Transverse colon (tissue), 4 donors: ENCODE measurements around the gene PDIA4. TPM values are rescaled to one million over a fixed set of nuclear protein-coding genes. Genes with fewer than 3 reads are reported as not detected.

Experiments
- DNase-seq: peaks from one replicate; pipeline ENCODE4 v3.0.0-alpha.2; 2019
- H3K27ac ChIP-seq, 4 donors: fragments of 200-600 bp; sonication (generic); 2 replicates each; pipeline ENCODE4 v1.5.1; 2016 to 2018; ENCODE audit warnings: inconsistent platforms in 4 of 4
- H3K27me3 ChIP-seq: fragments of 200-600 bp; sonication (generic); 2 replicates; pipeline ENCODE4 v1.5.1; 2017; ENCODE audit warnings: inconsistent platforms
- H3K36me3 ChIP-seq, 4 donors: fragments of 200-600 bp; sonication (generic); 2 replicates each; pipeline ENCODE4 v1.5.1; 2017 to 2019; ENCODE audit warnings: inconsistent platforms in 4 of 4
- H3K4me1 ChIP-seq, 4 donors: fragments of 200-600 bp; sonication (generic); 2 replicates each; pipeline ENCODE4 v1.5.1; 2017 to 2020; ENCODE audit warnings: inconsistent platforms in 4 of 4
- H3K4me3 ChIP-seq, 4 donors: fragments of 200-600 bp; sonication (generic); 1 replicate in 1 of 4; 2 replicates in 3 of 4; pipeline versions ENCODE4 v1.5.1 to v1.6.1; 2017 to 2019; ENCODE audit warnings: inconsistent platforms in 4 of 4
- H3K9me3 ChIP-seq, 2 donors: fragments of 200-600 bp; sonication (generic); 2 replicates each; pipeline ENCODE4 v1.5.1; 2017 to 2019; ENCODE audit warnings: inconsistent platforms in 2 of 2
- EP300 ChIP-seq: sonication (generic); formaldehyde crosslinking; IDR thresholded peaks from one replicate; pipeline ENCODE4 v1.6.1; 2017; ENCODE audit warnings: antibody characterized with exemption, low read depth
- POLR2A ChIP-seq: fragments of 450-650 bp; IDR thresholded peaks from one replicate; pipeline ENCODE4 v1.6.1; 2016; ENCODE audit warnings: antibody characterized with exemption, mild to moderate bottlenecking, moderate library complexity
- POLR2AphosphoS5 ChIP-seq, 3 donors: sonication (generic); formaldehyde crosslinking; IDR thresholded peaks; one replicate each; pipeline ENCODE4 v1.6.1; 2016; ENCODE audit warnings: antibody characterized with exemption in 3 of 3
- WGBS, 2 donors: methylation state at CpG; one replicate each; pipeline ENCODE4 v1.1.5; 2018; ENCODE audit warnings: low coverage in 1 of 2; 5-methylcytosine and 5-hydroxymethylcytosine counted together
- in situ Hi-C, 4 donors: fragments of 200-750 bp; cut with MboI; loops; one replicate each; pipeline versions ENCODE4 v1.15.0 to v1.15.1; 2017; ENCODE audit warnings: low sequenced_read_pairs in 3 of 4, low pct_ligation_motif_present in 1 of 4, low pct_unique_long_range_greater_than_20kb in 1 of 4
- intact Hi-C: fragments of 100-400 bp; cut with DNase I; formaldehyde crosslinking; loops from one replicate; pipeline ENCODE4 v1.15.1; 2023; ENCODE audit warnings: low total_unique reads
- small RNA-seq, 4 donors: library from RNA; depleted of rRNA; stranded (forward); fragments of <200 nt; gene quantifications; one replicate each; pipeline ENCODE3, GENCODE V24; 2016
- total RNA-seq, 4 donors: library from RNA; depleted of rRNA; stranded (reverse); fragments of >200 nt; gene quantifications; one replicate each; pipeline ENCODE4 v1.1.0, GENCODE V29; 2016
- TF ChIP-seq, protein P1 (sequence below), 5 experiments: fragments of 200-600 bp in 3 of 5; fragments of 450-650 bp in 2 of 5; sonication (generic) in 3 of 5; IDR thresholded peaks; 1 replicate in 2 of 5; 2 replicates in 3 of 5; pipeline ENCODE4 v1.5.1; 2016 to 2017; ENCODE audit warnings: antibody characterized with exemption in 5 of 5, inconsistent platforms in 3 of 5, mild to moderate bottlenecking in 2 of 5, moderate library complexity in 1 of 5

PDIA4 gene
- total RNA-seq, 4 donors from 2014 or later, result 44.5 to 79.5 (median 74.7) TPM

DNA sequence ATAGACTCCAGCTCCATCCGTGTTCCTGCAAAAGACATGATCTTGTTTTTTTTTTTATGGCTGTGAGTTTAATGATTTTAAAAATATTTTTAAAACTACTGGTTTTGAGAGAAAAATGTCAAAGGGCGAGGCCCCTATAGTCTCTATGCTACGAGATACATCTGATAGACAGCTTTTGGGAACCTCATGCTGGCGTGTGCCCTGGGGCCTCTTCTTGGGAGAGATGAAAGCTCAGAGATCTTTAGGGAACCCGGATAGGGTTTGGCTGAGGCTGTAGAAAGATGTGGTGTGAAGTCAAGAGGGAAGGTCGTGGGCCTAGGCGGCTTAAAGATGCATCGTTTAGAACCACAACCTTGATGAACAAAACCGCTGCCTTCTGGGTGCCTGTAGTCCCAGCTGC, 70.2 kb downstream of the PDIA4 start:
- in situ Hi-C loops, result loop anchor here in 3 of 4 donors (10.0 to 25.0 kb wide), 3 partner anchors 96 to 696 kb away; no protein-coding TSS in a partner anchor
- intact Hi-C loops, result no loop called here
- Histone ChIP-seq H3K36me3 (no peaks in the 10 kb centered on the region), H3K9me3 (no peaks in the 10 kb centered on the region), H3K4me1 (peaks cover 0 to 5% (median 4%) of the 10 kb centered on the region in 4 donors), H3K27me3 (no peaks in the 10 kb centered on the region), H3K4me3 (no peak overlapping the region), H3K27ac (no peak overlapping the region)
- DNase-seq, result no peak
- TF ChIP-seq EP300 (no peak), POLR2AphosphoS5 (IDR thresholded peaks at IDR 0.05) (no peak), POLR2A (no peak)
- TF ChIP-seq, protein P1, sequence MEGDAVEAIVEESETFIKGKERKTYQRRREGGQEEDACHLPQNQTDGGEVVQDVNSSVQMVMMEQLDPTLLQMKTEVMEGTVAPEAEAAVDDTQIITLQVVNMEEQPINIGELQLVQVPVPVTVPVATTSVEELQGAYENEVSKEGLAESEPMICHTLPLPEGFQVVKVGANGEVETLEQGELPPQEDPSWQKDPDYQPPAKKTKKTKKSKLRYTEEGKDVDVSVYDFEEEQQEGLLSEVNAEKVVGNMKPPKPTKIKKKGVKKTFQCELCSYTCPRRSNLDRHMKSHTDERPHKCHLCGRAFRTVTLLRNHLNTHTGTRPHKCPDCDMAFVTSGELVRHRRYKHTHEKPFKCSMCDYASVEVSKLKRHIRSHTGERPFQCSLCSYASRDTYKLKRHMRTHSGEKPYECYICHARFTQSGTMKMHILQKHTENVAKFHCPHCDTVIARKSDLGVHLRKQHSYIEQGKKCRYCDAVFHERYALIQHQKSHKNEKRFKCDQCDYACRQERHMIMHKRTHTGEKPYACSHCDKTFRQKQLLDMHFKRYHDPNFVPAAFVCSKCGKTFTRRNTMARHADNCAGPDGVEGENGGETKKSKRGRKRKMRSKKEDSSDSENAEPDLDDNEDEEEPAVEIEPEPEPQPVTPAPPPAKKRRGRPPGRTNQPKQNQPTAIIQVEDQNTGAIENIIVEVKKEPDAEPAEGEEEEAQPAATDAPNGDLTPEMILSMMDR (IDR thresholded peaks at IDR 0.05), result no peak
- WGBS, 2 donors, result 86% methylated on average over 5 to 9 of the region's 9 CpGs

DNA sequence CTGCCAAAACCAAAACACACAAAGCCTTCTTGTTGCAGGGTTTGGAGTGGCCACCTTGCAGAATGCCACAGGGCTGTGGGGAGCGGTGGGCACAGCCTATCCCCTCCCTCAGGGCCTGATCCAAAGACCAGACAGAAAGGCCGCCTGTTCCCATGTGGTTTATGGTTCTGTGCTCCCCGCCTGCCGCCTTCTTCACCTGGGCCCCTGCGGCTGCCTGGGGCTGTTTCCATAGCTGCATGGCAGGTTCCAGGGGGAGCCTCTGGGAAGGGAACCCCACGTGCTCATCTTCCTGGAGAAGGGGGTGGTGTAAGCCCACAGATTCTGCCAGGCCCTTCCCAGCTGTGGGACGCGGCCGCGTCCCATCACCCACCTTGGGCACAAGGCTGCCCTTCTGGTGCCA, 73.5 kb downstream of the PDIA4 start:
- in situ Hi-C loops (loop anchor here in 3 of 4 donors (10.0 to 25.0 kb wide), 3 partner anchors 92 to 692 kb away; no protein-coding TSS in a partner anchor), intact Hi-C loops (no loop called here)
- no peak for TF ChIP-seq EP300
- TF ChIP-seq, protein P1 (IDR thresholded peaks at IDR 0.05), result no peak
- TF ChIP-seq POLR2A, result no peak
- no peak for TF ChIP-seq POLR2AphosphoS5 (IDR thresholded peaks at IDR 0.05)
- H3K36me3 ChIP-seq, result no peaks in the 10 kb centered on the region
- no peak for DNase-seq
- WGBS, 2 donors, result 88 to 100% methylated on average over 1 to 10 of the region's 10 CpGs
- H3K9me3 ChIP-seq, result no peaks in the 10 kb centered on the region
- no peak overlapping the region for H3K27ac ChIP-seq
- H3K27me3 ChIP-seq, result no peaks in the 10 kb centered on the region
- no peaks in the 10 kb centered on the region for H3K4me1 ChIP-seq
- H3K4me3 ChIP-seq, result no peak overlapping the region

DNA sequence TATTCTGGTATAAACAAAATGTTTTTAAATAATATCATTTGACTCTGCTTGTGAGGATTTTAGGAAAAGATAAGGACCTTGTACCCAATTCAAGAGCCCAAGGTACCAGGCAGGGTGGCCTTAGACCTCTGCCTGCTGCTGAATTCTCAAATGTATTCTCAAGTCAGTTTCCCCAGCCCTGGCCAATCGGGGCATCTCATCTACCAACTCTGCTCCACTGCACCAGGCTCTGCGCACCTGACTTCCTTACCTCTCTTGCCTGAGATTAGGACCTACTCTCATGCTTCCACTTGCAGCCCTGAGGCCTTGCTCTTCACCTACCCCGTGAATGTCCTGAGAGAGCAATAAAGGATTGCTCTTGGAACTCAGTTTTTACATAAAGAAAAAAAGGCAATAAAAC, 74.6 kb downstream of the PDIA4 start:
- TF ChIP-seq POLR2AphosphoS5 (IDR thresholded peaks at IDR 0.05) (no peak), EP300 (no peak), POLR2A (no peak)
- TF ChIP-seq, protein P1 (IDR thresholded peaks at IDR 0.05), result no peak
- H3K36me3 ChIP-seq, result no peaks in the 10 kb centered on the region
- in situ Hi-C loops, result loop anchor here in 3 of 4 donors (10.0 to 25.0 kb wide), 3 partner anchors 91 to 691 kb away; no protein-coding TSS in a partner anchor
- H3K27ac ChIP-seq, result no peak overlapping the region
- intact Hi-C loops, result no loop called here
- WGBS, 2 donors, result 76 to 79% methylated on average over 3 of the region's 3 CpGs
- H3K9me3 ChIP-seq, result no peaks in the 10 kb centered on the region
- H3K27me3 ChIP-seq, result no peaks in the 10 kb centered on the region
- no peak overlapping the region for H3K4me3 ChIP-seq
- H3K4me1 ChIP-seq, result no peaks in the 10 kb centered on the region
- no peak for DNase-seq

Small RNA genes lying within 50 kb of the gene (small RNA-seq; reads per million reads assigned to genes)
- gene COX6B1P1 (0 to 0.36 (median 0) reads per million in 4 donors), gene RNU6-650P (0 reads per million in 4 donors), gene RNY1 (325 to 1,061 (median 574) reads per million in 4 donors), gene RNY3 (13.2 to 36.1 (median 16.2) reads per million in 4 donors), gene RNY4 (786 to 1,201 (median 852) reads per million in 4 donors)

Other genes starting within 250 kb of the PDIA4 start
- gene EZH2, start 144.2 kb downstream of the PDIA4 start, total RNA-seq, result 10 to 100 TPM in 1 of 4 donors, 1 to 10 TPM in 3; 6.0 to 17.3 (median 7.2) TPM
- 1 to 10 TPM; 4.0 to 5.2 (median 5.2) TPM for gene ZNF786, start 62.2 kb upstream of the PDIA4 start, total RNA-seq
- gene ZNF425, start 97.8 kb upstream of the PDIA4 start, total RNA-seq, result 1 to 10 TPM in 3 of 4 donors, under 1 TPM in 1; 0.37 to 2.3 (median 1.6) TPM
- 10 to 100 TPM; 13.7 to 37.0 (median 28.1) TPM for gene ZNF398, start 118.9 kb upstream of the PDIA4 start, total RNA-seq
- gene ZNF282, start 167.0 kb upstream of the PDIA4 start, total RNA-seq, result 10 to 100 TPM; 18.3 to 40.8 (median 22.2) TPM
- 10 to 100 TPM in 1 of 4 donors, 1 to 10 TPM in 3; 2.4 to 22.1 (median 9.5) TPM for gene ZNF212, start 211.1 kb upstream of the PDIA4 start, total RNA-seq
- 10 to 100 TPM in 3 of 4 donors, 1 to 10 TPM in 1; 9.0 to 28.7 (median 17.9) TPM for gene ZNF783, start 233.7 kb upstream of the PDIA4 start, total RNA-seq